Rectal smooth muscle tissue (tissue), 1 donor: Measurements from ENCODE around the gene UNC5B.
"Not testable (repeated sequence)": the region's sequence is repeated elsewhere in the genome, so short reads cannot be mapped to it uniquely, and the experiment has no call there.

Experiments
- H3K27ac ChIP-seq: one replicate; pipeline ENCODE4 v1.7.0; 2013; ENCODE audit warnings: low read depth, low read length, inconsistent platforms
- H3K27me3 ChIP-seq: one replicate; pipeline ENCODE4 v1.7.0; 2013; ENCODE audit warnings: low read length; ENCODE audit not compliant: control insufficient read depth, insufficient read depth
- H3K36me3 ChIP-seq: one replicate; pipeline ENCODE4 v1.7.0; 2013; ENCODE audit warnings: low read length; ENCODE audit not compliant: control insufficient read depth, insufficient read depth
- H3K4me1 ChIP-seq: one replicate; pipeline ENCODE4 v1.7.0; 2013; ENCODE audit warnings: low read length; ENCODE audit not compliant: control insufficient read depth, insufficient read depth
- H3K4me3 ChIP-seq: one replicate; pipeline ENCODE4 v1.7.0; 2013; ENCODE audit warnings: low read length
- H3K9ac ChIP-seq: one replicate; pipeline ENCODE4 v1.7.0; 2013; ENCODE audit warnings: low read length

Gene UNC5B

DNA sequence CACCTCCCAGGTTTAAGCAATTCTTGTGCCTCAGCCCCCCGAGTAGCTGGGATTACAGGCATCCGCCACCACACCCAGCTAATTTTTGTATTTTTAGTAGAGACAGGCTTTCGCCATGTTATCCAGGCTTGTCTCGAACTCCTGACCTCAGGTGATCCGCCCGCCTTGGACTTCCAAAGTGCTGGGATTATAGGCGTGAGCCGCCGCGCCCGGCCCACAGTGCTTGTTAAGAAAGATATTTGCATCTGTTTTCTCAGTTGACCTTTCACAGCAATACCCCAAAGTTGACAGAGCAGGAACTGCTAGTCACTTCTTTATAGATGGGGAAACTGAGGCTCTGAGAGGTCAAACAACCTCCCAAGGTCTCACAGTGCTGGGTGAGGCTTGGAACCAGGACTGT, 60.6 kb downstream of the UNC5B start:
- H3K27me3 ChIP-seq, H3K9ac ChIP-seq, H3K27ac ChIP-seq, H3K36me3 ChIP-seq, H3K4me3 ChIP-seq, H3K4me1 ChIP-seq: not testable (repeated sequence)

DNA sequence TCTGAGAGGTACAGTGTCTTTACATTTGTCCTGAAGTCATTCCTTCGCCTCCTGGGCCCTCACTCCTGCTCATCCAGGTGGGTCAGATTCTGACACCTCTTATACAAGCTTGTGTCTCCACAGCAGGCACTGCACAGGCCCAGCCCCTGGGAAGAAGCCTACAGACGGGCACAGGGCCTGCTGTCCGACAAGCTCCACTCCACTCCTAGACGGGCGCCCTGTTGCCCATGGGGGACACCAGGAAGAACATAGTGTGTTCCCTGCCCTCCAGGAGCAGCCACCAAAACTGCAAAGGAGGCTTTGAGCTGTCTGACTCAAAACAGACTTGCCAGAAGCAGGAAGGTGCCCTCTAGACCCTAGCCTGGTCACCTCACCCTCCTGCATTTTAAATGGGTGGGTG, 61.1 kb downstream of the UNC5B start:
- Histone ChIP-seq H3K36me3 (no peaks in the 10 kb centered on the region), H3K27ac (no peak overlapping the region), H3K4me1 (peaks cover 8% of the 10 kb centered on the region), H3K4me3 (no peak overlapping the region), H3K27me3 (no peaks in the 10 kb centered on the region), H3K9ac (no peak overlapping the region)

DNA sequence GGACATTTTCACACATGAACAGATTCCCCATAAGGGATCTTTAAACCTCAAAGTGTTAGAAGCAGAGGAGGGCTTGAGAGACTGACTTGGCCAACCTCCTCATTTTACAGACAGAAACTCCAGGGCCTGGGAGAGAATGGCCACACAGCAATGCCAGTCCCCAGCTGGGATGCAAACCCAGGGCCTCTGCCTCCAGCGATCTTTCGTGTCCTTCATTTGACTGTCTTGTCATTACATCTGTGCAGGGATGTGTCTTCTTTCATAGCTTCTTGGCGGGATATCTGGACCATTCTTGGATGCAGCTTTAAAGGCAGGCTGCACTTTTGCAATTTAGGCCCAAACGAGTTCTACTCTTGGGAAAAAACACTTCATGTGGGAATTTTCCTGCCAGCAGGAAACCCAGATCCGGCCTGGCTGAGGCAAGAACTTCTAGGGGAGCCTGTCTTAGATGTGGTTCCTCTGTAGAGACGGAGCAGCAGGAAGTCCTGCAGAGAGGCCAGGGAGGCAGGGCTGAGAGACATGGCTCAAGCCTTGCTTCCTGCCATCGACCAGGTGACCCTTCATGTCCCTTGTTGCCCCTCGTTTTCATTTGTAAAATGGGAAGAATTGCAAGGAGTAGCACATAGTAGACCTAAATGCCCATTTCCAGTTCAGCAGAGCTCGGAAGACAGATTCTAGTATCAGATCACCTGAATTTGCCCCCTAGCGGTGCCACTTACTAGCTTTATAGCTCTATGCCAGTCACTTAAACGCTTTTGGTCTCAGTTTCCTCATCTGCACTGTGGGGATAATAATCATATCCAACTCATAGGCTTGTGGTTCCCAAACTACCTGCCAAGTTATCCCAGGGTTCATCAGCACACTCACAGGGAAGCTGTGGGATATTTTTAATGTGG, 62.8 kb downstream of the UNC5B start:
- no peaks in the 10 kb centered on the region for H3K36me3 ChIP-seq
- no peak overlapping the region for H3K9ac ChIP-seq
- H3K4me3 ChIP-seq = no peak overlapping the region
- H3K4me1 ChIP-seq = no peaks in the 10 kb centered on the region
- H3K27ac ChIP-seq = no peak overlapping the region
- no peaks in the 10 kb centered on the region for H3K27me3 ChIP-seq

DNA sequence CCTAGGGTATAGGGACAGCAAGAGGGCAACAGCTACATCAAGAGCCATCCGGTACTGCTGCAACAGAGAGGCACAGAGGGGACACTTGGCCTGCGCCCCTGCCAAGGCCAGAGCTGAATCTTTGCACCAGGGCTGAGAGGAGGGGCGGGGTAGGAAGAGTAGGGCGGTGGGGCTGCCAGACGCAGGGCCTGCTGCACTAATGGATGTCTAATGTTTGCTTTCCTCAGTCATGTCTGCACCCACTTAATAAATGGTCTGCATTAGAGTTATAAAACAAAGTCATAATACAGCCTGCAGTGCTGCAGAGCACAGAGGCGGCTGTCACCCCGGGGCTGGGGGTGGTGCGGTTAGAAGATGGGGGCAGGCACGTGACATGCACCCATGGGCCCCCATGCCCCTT, 64.5 kb downstream of the UNC5B start:
- Histone ChIP-seq H3K36me3 (no peaks in the 10 kb centered on the region), H3K27me3 (no peaks in the 10 kb centered on the region), H3K27ac (no peak overlapping the region), H3K4me1 (no peaks in the 10 kb centered on the region), H3K4me3 (no peak overlapping the region), H3K9ac (no peak overlapping the region)

DNA sequence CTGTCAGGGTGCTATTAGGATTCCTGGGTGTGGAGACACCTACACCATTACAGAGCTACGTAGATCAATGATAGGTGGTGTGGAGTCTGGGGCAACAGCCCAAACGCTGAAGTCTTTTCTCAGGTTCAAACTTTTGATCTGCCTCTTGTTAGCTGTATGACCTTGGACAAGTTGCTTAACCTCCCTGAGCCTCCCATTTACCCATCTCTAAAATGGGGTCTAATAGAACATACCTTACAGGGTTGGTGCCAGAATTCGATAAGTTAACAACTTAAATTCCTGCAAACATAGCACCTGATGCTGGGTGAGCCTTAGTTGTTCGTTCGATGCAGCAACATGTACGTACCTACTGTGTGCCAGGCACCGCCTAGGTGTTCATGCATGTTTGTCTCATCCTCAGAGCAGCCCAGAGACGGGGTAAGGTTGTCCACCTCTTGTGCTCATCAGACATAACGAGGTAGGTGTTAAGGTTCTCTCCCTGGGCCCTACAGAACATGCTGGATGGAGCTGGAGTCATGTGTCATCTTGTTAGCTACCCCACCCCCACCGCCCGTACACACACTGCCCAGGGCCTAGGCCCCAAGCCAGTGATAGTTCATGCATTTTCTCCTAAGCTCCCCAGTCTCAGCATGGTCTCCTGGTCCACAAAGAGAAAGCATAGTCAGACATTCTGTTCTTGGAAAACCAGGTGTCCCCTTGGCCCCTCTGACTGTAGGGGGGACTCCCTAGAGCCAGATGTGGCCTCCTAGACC, 65.7 kb downstream of the UNC5B start:
- H3K27me3 ChIP-seq = no peaks in the 10 kb centered on the region
- no peak overlapping the region for H3K27ac ChIP-seq
- H3K9ac ChIP-seq = no peak overlapping the region
- H3K4me1 ChIP-seq = no peaks in the 10 kb centered on the region
- no peak overlapping the region for H3K4me3 ChIP-seq
- H3K36me3 ChIP-seq = no peaks in the 10 kb centered on the region

DNA sequence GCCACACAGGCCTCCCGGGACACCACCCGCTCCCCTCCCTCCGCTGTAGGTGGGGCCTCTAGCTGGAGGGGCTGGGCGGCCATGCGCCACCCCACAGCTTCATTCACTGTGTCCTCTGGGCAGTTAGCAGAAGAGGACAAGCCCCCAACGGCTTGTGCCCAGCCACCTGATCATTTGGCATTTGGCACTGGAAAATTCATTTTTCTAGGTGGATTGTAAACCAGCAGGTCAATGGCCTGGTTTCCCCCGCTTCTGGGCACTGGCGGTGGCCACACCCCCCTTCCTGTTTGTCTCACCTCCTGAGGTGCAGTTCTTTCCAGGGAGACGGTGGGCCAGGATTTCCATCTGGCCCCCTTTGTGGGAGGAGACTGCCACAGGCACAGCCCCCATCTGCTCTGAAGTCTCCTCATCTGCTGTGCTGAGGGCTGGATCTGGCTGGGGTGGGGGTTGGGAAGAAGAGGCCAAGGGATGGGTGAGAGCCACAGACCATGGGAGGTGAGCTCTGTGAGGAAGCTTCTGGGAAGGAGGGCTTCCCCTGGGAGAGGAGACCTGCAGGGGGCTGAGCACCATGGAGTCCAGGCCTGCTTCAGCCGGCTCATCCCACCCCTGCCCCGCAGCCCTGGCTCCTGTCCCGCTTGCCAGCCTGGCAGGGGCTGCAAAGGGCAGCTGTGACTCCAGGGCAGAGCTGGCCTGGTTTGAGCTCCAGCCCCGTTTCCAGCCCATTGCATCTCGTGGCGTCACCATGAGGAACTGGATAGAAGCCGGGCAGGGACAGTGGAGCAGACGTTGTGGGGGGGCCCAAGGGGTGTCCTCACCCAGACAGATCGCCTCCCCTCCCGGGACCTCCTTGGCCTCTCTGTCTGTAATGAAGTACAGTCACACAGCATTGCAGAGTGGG, 66.6 kb downstream of the UNC5B start:
- H3K9ac ChIP-seq = no peak overlapping the region

DNA sequence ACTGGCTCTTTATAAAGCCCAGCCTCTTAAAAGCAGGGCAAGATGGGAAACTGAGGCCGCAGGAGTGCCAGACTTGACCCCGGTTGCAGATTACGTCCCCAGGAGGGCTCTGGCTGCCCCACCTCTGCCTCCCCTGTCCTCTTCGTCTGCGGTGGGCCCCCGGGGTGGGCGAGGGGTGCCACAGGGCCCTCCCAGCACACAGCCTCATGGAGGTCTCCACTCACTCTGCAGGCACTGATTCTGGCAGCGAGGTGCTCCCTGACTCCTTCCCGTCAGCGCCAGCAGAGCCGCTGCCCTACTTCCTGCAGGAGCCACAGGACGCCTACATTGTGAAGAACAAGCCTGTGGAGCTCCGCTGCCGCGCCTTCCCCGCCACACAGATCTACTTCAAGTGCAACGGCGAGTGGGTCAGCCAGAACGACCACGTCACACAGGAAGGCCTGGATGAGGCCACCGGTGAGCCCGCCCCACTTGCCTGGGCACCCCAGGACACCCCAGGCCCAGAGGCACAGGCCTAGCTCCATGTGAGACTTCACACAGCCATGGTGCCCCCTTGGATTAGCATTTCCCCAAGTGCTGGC, 67.3 kb downstream of the UNC5B start:
- no peaks in the 10 kb centered on the region for H3K4me1 ChIP-seq
- no peaks in the 10 kb centered on the region for H3K27me3 ChIP-seq
- H3K36me3 ChIP-seq = no peaks in the 10 kb centered on the region
- no peak overlapping the region for H3K4me3 ChIP-seq
- no peak overlapping the region for H3K9ac ChIP-seq
- no peak overlapping the region for H3K27ac ChIP-seq

More for the DNA sequence above, 66.6 kb downstream of the UNC5B start:
- no peaks in the 10 kb centered on the region for H3K4me1 ChIP-seq
- no peak overlapping the region for H3K27ac ChIP-seq
- no peak overlapping the region for H3K4me3 ChIP-seq
- no peaks in the 10 kb centered on the region for H3K36me3 ChIP-seq
- no peaks in the 10 kb centered on the region for H3K27me3 ChIP-seq

DNA sequence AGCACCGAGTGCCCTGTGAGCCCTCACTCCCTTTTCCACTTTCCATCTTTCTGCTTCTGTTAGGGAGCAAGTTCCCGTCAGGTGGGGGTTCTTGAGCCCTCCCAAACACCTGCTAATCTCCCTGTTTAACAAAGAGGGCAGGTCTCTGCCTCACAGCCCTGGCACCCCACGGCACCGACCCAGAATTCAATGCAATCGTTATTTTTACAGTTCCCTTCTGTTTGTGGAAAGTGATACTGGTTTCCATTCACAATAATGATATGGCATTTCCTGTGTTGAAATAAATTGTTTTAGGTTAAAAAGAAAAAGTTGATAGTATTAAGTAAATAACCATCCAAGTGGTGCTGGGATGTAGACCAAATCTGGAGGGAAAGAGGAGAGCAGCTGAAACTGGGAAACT, 67.8 kb downstream of the UNC5B start:
- no peaks in the 10 kb centered on the region for H3K4me1 ChIP-seq
- H3K9ac ChIP-seq = no peak overlapping the region
- no peak overlapping the region for H3K27ac ChIP-seq
- no peaks in the 10 kb centered on the region for H3K27me3 ChIP-seq
- H3K4me3 ChIP-seq = no peak overlapping the region
- no peaks in the 10 kb centered on the region for H3K36me3 ChIP-seq

DNA sequence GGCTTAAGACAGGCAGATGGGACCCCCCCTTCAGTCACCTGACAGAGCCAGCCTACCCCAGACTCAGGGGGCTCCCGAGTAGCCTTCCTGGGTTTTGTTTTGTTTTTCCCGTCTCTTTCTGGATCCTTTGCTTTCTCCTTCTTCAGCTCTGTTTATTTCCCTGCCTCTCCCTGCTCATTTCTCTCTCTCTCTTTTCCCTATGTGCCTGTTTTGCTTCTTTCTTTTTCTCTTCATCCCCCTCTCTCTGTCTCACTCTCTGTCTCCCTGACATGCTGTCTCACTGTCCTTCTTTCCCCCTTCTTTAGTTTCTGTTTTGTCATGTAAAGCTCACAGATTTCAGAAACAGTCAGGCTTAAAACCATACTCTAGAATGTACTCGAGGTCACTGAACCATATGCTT, 68.5 kb downstream of the UNC5B start:
- H3K9ac ChIP-seq = no peak overlapping the region
- no peak overlapping the region for H3K4me3 ChIP-seq
- H3K36me3 ChIP-seq = no peaks in the 10 kb centered on the region
- H3K4me1 ChIP-seq = no peaks in the 10 kb centered on the region
- no peaks in the 10 kb centered on the region for H3K27me3 ChIP-seq
- H3K27ac ChIP-seq = no peak overlapping the region

DNA sequence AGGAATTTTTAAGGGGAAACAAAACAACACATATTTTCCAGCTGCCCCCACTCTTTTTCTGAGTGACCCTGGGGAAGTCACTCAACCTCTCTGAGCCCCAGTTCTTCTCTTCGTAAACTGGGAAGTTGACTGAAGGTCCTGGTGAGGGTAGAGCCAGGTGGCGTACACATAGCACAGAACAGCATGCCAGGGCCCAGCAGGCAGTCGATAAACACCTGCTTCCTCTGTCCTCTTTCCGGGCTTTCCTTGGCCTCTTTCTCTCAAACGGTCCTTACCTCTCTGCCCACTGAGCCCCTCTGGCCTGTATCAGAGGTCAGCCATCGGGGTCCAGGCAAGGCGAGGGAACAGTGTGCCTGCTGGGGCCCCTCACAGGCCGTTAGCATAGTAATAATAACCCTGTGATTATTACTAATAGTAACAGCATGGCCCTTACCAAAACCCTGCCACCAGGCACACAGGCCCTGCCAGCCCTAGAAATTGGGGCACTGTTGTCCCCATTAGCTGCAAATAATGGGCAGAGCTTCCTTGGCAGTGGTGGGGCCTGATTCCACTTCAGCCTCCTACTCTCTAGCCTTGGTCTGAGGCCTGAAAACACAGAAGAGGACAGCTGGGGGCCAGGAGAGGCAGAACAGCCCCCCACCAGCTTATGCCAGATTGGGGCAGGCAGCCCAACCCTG, 69.4 kb downstream of the UNC5B start:
- H3K27me3 ChIP-seq = no peaks in the 10 kb centered on the region
- H3K27ac ChIP-seq = no peak overlapping the region
- H3K4me3 ChIP-seq = no peak overlapping the region
- no peaks in the 10 kb centered on the region for H3K36me3 ChIP-seq
- no peak overlapping the region for H3K9ac ChIP-seq
- H3K4me1 ChIP-seq = no peaks in the 10 kb centered on the region

DNA sequence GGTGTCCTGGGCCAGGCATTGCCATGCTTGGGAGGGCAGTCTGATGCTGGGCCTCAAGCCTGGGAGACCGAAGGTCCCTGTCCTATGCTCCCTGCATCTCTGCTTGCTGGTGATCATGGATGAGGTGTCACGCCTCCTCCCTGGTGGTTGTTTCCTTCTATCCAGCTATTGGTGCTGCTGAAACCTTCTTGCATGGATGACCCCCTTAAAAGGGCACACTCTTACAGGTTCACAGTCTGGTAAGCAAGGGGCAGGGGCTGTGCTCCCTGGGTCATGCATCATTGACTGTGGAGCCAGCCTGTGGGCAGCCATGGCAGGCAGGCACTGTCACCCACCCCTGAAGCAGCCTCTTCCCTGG, 69.9 kb downstream of the UNC5B start:
- Histone ChIP-seq H3K9ac (no peak overlapping the region), H3K36me3 (no peaks in the 10 kb centered on the region), H3K27me3 (no peaks in the 10 kb centered on the region), H3K4me3 (no peak overlapping the region), H3K27ac (no peak overlapping the region), H3K4me1 (no peaks in the 10 kb centered on the region)
